HG02571 (cell line): Measurements from ENCODE around the gene RBMS1.

ENCODE experiments used
- ATAC-seq: cut with Tn5 transposase; IDR thresholded peaks from one replicate; pipeline ENCODE4 v1.9.1; 2021; ENCODE audit warnings: mild to moderate bottlenecking, moderate library complexity; ENCODE audit not compliant: unreplicated experiment

The RBMS1 gene

DNA sequence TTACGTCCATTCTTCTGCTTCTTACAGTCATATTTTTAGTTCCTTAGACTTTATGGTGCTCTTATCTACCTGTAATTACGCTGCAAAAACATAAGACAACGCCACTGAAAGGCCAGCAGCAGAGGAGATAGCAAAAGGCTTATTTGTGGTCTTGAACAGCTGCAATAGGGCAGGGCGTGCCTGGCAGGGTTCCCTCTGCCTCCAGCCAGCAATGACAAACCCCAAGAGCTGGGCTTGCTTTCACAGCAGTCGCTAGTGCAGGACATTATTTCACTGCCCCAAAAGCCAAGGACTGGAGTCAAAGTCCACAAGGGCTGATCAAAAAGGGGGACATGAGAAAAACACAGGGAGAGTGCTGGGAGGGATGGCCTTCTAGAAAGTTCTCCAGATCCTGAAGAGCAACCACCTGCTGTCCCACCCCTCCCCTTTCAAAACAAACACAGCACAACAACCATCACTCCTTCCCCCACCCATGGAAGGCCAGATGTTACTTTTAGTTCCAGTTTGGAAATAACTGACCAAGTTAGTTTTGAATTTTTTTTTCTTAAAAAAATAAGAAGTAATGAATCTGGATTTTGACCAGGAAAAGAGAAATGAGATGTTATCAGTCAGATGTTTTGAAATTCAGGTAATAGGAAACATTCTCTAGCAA is 127.8 kb downstream of the RBMS1 start:
- no peak for ATAC-seq

DNA sequence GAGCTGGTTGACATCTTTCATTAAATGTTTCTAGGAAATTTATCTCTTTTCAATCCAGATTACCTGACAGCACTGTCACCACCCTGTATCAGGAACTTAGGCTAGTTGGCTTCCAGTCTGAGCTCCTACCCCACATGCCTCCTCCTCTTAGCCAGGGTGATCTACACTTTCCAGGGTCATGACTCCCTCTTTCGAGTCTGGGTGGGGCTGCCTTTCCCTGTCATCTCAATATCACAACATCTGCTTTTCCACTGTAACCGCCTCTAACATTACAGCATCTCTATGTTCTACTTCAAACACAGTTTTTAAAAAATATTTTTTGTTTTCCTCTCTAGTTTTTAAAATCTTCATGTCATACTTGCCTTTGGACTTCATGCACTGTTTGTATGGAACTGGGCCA is 129.2 kb downstream of the RBMS1 start:
- no peak for ATAC-seq

DNA sequence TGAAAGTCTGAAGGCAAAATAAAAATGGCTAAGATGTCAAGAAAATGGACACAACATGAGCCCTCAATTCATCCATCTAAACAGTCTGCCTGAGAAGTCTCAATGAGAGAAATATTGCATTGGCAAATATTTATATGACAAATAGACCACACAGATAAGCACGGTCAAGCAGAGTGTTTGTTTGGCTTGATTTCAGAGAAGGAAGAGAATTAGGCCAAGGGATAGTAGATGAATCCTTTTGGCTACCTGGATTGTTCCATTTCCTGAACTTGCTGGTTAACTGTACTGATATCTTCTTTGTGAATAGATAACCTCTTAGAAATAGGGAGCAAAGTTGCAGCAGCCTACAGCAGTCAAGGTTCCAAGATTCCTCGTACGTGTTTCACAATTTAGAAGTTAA is 129.6 kb downstream of the RBMS1 start:
- no peak for ATAC-seq

DNA sequence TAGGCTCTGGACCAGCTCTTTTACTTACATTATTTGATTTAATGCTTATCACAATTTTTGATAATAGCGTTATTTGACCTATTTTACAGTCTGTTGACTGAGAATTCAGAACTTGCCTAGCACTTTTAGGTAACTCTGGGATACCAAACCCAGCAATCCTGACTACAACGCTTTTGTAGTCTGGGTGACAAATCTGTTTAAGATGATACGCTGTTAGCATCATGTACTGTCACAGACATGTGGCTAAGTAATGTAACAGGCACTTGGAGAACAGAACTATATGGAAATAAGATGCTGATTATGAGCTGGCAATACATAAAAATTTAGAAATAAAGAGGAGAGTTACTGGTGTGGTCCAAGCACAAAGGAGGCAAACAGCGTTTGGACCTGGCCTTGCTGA is 130.6 kb downstream of the RBMS1 start:
- ATAC-seq, result no peak

DNA sequence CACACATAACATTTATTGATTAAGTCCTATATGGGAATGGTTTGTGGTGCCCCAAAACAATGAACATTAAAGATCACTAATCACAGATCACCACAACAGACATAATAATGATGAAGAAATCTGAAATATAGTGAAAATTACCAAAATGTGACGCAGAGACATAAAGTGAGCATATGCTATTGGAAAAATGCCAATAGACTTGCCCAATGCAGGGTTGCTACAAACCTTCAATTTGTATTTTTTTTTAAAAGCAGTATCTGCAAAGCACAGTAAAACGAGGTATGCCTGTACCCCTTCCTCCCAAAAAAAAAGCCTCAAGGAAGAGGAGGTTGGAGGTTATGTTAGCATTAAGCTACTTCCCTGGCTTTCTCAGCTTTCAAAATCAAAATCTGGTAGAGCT is 131.1 kb downstream of the RBMS1 start:
- ATAC-seq, result no peak

DNA sequence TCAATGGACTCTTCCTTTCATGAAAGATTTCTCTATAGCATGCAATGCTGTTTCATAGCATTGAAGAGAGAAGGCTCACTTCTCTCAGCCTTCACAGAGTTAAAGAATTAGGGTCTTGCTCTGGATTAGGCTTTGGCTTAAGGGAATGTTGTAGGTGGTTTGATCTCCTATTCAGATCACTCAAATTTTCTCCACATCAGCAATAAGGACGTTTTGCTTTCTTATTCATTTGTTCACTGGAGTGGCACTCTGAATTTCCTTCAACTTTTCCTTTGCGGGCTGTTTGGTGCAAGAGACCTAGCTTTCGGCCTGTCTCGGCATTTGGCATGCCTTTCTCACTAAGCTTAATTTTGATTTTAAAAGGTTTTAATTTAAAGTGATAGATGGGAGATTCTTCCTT is 131.6 kb downstream of the RBMS1 start:
- no peak for ATAC-seq

DNA sequence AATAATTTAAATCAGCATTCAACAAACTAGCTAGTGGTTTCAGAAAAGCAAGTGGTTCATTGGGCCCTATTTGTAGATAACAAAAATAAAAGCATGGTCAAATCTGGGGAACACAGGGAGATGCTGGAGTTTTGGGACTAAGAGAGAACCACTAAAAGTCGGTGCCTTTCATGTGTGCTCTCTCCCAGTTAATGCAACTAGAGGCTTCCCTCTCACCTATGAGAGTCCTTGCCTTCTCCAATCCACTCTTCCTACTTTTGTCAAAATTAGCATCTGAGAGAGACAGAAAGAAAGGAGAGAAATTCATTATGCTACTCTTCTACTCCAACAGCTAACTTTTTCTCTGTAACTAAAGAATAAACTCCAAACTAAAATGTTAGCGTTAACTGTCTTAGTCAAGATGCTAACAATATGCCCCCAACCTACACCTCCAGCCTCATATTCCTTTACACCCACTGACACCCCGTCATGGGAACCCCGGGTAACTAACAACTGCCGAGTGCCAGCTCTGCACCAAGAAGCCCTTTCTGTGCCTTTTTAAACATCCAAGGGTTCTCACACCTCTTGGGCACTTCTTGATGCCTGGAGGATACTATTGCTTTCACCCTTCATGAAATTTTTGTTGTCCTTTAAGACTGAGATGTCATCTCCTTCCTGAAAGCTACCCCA is 133.4 kb downstream of the RBMS1 start:
- no peak for ATAC-seq

DNA sequence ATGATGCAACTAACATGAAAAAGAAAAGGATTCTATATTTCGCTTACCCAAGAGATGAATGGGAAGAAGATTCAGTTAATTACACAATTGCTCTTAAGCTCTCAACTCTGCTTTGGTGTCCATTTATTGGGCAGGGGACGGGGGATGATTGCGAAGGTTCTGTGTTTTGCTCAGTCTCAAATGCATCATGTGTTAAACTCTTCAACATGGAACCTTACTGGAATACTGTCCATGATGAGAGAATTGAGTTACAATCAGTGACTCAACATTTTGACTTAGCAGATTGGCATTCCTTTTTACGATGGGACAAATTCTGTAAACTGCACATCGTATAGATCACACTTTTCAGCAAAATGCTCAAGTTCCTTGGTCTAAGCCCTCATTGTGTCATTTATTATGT is 135.6 kb downstream of the RBMS1 start:
- ATAC-seq, result no peak

DNA sequence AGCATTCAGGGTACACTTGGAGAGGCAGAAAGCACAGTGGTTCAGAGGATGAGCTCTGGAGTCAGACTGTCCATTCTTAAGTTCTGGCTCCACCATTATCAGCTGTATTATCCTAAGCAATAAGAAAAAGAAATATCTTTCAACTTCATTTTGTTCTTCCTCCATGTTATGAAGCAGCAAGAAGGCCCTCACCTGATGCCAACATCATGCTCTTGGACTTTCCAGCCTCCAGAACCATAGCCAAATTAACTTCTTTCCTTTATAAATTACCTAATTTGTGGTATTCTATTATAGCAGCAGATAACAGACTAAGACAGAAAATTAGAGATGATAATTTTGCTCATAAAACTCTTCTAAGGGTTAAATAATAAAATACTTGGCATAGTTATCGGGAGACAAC is 137.1 kb downstream of the RBMS1 start:
- no peak for ATAC-seq

DNA sequence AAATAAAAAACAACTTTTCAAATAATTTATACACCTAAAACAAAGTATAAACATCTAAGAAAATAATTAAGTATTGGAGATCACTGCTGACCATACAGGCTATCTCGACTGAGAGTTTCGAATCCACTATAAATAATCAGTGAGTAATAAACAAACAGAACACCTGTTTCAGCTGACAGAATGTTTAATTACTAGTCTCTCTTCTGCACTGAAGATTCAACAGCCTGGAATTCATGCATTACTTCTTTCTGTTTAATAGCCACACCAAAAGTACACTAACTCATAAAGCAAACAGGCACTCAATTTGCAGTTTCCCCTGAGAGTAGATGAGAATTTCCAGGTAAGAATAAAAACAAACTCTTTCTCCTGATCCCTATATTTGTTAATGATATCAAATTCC is 138.5 kb downstream of the RBMS1 start:
- no peak for ATAC-seq

DNA sequence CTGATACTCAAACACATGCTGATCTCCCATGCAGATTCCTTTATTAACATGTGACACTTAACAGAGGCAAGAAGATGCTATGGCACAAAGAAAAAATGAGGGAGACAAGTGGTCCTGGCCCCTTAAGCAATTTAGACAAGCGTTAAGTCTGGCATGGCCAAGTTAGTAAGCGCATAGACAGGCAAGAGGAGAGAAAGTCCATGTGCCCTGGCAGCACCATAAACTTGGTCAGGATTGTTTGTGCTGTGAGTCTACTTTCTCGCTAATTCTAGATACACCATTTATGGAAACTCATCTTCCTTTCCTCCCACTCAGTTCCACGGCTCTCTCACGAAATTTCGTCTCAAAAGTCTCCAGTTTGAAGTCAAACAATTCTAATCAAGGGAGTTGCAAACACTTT is 138.9 kb downstream of the RBMS1 start:
- ATAC-seq, result no peak

DNA sequence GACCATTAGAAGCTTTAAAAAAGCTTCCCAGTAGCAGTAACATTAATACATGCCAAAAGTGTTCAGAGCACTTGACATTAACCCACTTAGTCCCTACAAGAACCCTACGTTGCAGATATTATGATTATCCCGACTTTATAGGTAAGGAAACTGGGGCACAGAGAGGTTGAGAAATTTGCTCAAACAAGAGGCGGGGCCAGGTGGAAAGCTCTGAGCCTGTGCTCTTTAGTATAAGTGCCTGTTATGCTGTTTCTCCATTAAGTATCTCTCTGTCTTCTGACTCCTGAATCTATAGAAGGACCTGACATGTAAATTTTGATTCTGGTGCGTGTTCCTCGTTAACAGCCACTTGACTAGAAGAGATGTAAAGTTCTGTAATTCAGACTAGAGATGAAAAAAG is 139.8 kb downstream of the RBMS1 start:
- no peak for ATAC-seq

DNA sequence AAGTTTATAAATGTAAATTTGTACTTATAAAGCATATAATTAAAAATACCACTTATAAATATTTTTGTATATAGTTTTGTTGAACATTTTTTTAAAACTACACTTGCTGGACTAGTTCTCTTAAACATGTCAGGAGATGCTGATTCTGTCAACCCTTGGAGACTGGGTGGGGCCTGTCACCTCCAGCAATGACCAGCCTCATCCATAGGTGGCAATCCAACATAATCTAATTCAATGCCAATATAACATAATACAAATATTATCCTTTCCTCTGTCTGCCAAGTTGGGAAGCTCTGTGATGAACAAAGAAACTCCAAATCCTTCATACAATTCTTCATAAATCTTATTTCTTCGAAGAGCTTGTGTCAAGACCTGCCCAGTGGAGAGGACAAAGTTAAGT is 140.4 kb downstream of the RBMS1 start:
- no peak for ATAC-seq

DNA sequence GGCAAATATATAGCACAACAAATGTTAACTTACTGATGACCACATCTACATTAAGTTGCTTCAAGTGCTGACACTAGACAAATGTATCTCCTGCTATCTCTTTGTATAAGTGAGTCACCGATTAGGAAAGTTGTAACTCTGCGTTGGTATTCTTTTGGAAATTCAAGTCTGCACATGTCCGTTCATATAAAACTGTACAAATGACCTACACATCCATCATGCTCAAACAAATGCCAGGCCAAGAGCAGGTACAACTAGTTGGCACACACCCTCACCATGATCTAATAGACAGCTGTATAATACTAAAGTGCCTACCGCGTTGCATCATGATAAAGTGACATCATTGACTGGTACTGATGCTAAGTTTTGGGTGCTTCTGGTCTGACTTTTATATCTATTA is 141.1 kb downstream of the RBMS1 start:
- ATAC-seq, result no peak

DNA sequence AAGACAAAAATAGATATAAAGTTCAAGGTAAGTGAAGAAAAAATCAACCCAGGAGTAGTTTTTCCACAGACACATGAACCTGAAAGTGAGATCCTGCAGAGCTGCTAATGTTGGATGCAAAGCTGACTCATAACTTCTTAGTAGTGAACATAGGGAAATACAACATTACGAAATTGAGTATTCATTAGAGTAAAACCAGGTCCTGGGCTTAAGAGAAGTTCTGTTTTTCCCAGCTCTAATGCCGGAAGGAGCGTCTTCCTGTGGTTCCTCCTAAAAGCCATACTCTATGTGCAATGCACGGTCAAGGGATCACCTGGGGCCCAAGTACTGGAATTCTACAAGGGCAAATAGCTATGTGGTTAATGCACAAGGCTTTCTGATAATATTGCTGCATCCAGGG is 141.7 kb downstream of the RBMS1 start:
- ATAC-seq, result no peak

DNA sequence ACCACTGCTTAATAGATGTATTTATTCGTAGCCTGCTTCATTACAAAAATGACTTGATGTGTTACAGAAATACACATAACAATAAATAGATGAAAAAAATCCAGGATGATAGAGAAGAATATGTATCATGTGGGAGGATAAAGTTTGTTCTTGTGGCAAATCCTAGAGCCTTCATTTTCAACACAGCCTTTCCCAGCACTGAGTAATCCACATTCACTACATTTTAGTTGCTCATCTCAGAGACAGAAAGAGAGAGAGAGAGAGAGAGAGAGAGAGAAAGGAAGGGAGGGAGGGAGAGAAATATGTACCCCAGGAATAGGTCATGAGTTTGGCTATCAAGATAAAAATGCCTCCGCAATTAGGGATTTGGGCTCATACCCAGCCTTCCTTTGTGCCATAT is 144.3 kb downstream of the RBMS1 start:
- no peak for ATAC-seq

DNA sequence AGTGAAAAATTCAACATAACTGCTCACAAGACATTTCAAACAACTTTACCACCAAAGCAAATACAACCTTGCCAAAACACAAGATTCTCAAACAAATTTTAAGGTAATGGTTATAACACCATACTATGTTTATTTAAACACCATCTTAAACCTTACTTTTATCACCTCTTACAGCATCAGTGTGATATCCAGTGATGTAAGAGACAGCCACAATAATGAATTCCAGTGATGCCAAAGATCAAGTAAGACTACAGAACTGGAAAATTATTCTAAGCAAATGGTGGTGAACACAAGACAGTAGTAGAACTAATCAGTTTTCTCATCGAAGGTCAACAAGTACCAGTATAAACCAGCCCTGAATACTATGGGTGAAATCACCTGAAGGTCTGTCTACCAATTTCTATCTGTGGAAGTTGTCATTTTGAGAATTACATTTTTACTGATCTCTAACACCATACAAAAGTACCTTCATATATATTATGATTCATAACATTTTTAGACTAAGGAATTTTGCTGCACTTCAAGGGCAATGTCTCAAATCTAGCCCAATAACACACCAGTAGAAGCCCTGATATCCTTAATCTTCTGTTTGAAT is 146.2 kb downstream of the RBMS1 start:
- ATAC-seq, result no peak

DNA sequence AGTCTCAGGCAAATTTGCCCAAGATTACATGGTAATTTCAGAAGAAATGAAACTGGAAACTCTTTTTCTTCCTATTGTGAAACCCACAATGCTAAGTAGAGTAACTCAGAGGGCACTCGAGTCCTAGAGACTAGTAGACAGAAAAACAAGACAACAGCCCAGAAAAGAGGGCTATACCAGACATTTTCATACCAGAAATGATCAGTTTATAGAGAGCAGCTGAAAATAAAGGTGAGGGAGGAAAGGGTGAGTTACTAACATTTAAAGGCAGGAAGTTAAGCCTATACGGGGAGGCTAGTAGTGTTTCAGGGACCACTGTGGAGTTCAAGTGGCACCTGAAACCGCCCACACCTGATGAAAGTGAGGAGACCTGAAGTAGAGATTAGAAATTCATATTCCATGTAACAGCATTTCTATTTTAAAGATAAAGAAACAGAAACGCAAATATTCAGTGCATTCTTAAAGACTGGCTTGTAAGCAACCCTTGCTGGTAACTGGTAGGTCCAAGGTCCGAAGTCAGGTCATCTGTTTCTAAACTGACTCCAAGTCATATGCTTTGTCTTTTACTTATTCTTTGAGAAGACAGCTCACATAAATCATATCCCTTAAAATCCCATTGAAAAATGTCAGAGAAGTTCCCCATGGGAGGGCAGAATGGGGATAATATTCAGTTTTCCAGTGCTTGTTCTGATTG is 148.4 kb downstream of the RBMS1 start:
- ATAC-seq, result no peak

DNA sequence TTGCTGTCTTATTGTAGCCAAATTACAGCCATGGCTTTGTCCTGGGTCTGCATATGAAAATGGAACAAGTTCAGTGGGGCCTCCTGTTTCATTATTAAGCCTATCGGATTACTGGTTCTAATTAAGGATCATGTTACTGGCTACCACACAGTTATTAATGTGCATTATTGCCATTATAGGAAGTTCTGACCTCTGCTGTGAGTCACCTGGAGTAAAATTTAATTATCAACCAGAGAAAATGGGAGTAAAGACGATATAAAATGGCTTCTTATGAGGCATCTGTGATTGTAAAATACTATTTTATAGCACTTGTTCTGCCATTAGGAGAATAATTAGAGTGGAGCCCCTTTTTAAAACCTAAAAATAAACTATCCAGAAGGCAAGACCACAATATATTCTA is 150.2 kb downstream of the RBMS1 start:
- no peak for ATAC-seq

DNA sequence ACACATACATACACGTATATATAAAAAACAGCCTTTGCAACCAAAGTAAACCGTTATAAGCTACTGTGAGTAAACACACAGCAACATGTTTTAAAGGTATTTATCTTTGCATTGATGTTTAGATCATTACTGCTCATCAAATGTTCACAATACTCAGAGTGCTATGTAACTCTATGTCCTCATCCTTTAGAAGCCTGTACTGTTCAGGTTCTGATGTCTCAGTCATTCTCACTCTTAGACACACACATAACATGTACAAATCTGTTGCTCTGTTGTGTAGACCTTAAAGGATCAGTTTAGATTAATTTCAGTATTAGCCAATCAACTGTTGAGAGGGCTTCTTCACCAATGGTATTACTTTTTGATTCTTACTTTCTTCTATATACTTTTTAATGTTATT is 153.9 kb downstream of the RBMS1 start:
- no peak for ATAC-seq

DNA sequence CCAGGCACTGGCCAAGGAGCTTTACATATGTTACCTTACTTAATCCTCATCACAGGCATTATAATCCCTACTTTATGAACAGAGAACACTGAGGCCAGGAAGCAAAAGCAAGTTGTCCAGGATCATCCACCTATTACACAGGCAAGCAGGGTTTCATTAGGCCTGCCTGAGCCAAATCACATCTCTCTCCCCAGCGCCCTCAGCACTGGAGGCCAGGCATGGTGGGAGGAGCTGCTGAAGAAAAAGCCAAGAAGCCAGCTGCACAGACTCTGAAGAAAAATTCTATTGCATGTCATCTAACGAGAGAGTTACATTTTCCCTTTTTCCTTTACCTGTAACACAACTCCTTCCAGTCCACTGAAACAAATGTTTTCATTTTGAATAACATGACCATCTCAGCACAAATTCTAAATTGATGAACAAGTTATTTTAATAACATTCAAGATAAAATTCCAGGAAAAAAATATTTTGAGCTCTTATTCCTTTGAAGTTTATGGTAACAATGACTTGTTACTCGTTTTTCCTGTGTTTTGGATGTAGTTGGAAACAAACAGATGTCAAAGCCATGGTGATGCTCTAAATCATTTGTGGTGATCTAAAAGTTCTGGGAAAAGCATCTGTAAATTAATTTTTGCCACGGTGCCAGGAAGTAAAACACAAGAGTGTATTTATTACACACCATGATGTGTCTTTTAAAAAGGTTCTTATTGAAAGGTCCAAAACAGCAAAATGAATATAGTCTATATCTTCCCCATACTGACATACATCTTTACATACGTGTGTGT is 154.5 kb downstream of the RBMS1 start:
- ATAC-seq, result no peak
